Chondrocyte (in vitro differentiated cells): ENCODE results near the gene PYGB. TPM values are rescaled to one million over a fixed set of nuclear protein-coding genes. Genes with fewer than 3 reads are reported as not detected.

Source experiments
- DNase-seq: peaks from one replicate; pipeline ENCODE4 v3.0.0; 2021; ENCODE audit warnings: mixed read lengths, low spot score
- H3K27ac Mint-ChIP-seq: one replicate; pipeline ENCODE4 v1.8.0; 2021; ENCODE audit warnings: mild to moderate bottlenecking, moderate library complexity, mixed read lengths; ENCODE audit not compliant: unreplicated experiment
- H3K27me3 Mint-ChIP-seq: 2 replicates; pipeline ENCODE4 v1.8.0; 2021; ENCODE audit warnings: low read depth, mixed read lengths
- H3K36me3 Mint-ChIP-seq: 2 replicates; pipeline ENCODE4 v1.8.0; 2021; ENCODE audit warnings: low read depth, mixed read lengths
- H3K4me1 Mint-ChIP-seq: 2 replicates; pipeline ENCODE4 v1.8.0; 2021; ENCODE audit warnings: low read depth, mild to moderate bottlenecking, mixed read lengths
- H3K4me3 Mint-ChIP-seq: one replicate; pipeline ENCODE4 v1.8.0; 2021; ENCODE audit warnings: mild to moderate bottlenecking, moderate library complexity, mixed read lengths; ENCODE audit not compliant: unreplicated experiment
- H3K9me3 Mint-ChIP-seq: 2 replicates; pipeline ENCODE4 v1.8.0; 2021; ENCODE audit warnings: low read depth, mixed read lengths
- total RNA-seq: library from RNA; stranded (reverse); gene quantifications from 3 replicates; pipeline ENCODE4 v1.2.1, GENCODE V29; 2021
- TF ChIP-seq, protein P1 (sequence below): fragments of 200-600 bp; sonication (generic); IDR thresholded peaks from 2 replicates; pipeline ENCODE4 v1.5.0; 2021; ENCODE audit warnings: antibody characterized with exemption, mild to moderate bottlenecking, moderate library complexity

Gene PYGB
- total RNA-seq, 1 donor from 2014 or later: 171 TPM

DNA sequence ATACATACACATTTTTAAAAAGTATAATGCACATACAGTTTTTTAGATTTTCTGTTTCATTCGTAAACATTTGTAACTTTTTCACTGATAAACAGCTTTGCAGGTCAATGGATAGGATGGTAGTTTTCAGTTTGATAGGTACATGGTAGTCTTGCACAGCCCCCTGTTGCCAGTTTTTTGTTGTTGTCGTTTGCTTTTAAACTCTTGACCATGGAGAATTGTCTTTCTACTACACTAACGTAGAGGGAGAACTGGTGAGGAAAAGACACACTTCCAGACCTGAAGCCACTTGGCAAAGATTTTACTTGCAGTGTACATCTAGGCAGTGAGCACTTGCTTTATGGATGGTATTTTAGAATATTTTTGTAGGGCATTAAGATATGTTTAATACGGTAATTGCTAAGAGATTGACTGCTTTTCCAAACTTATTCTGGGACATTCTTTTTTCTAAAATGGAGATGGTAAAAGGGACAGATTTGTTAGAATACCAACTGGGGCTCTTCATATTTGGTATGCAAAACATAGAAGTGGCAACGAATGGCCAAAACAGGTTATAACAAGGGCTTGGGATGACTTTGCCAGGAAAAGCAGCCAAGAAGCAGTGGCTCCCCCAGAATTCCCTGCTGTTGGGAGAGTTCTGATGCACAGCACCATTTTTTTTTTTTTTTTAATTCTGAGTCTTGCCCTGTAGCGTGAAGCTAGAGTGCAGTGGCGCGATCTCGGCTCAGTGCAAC lies 1.5 kb downstream of the PYGB start:
- no peak for DNase-seq
- Mint-ChIP-seq H3K27ac (peak overlapping the region; percentile 83), H3K4me1 (peaks cover 69% of the 10 kb centered on the region), H3K4me3 (peak overlapping the region; percentile 84), H3K9me3 (no peaks in the 10 kb centered on the region), H3K27me3 (no peaks in the 10 kb centered on the region), H3K36me3 (peaks cover 1% of the 10 kb centered on the region)
- TF ChIP-seq, protein P1, sequence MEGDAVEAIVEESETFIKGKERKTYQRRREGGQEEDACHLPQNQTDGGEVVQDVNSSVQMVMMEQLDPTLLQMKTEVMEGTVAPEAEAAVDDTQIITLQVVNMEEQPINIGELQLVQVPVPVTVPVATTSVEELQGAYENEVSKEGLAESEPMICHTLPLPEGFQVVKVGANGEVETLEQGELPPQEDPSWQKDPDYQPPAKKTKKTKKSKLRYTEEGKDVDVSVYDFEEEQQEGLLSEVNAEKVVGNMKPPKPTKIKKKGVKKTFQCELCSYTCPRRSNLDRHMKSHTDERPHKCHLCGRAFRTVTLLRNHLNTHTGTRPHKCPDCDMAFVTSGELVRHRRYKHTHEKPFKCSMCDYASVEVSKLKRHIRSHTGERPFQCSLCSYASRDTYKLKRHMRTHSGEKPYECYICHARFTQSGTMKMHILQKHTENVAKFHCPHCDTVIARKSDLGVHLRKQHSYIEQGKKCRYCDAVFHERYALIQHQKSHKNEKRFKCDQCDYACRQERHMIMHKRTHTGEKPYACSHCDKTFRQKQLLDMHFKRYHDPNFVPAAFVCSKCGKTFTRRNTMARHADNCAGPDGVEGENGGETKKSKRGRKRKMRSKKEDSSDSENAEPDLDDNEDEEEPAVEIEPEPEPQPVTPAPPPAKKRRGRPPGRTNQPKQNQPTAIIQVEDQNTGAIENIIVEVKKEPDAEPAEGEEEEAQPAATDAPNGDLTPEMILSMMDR: peak; percentile 61

DNA sequence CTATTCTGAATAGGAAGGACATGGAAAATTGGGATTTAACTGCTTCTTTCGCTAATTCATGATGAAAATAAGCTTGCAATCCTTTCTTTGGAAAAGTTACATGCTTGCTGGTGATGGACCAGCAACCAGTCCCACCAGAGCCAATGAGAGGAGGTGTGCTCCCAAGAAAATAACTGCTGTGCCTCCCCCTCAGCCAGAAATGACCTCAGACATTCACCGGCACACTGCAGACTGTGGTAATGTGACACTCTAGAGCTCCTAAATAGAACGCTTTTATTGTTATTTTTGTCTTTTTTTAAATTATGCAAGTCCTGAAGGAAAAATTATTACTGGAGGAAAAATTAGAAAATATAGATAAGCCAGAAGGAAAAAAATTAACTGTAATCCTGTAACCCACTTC lies 2.6 kb downstream of the PYGB start:
- H3K4me3 Mint-ChIP-seq: peak overlapping the region; percentile 84
- H3K4me1 Mint-ChIP-seq: peaks cover 75% of the 10 kb centered on the region
- no peak for DNase-seq
- H3K9me3 Mint-ChIP-seq: no peaks in the 10 kb centered on the region
- H3K27me3 Mint-ChIP-seq: no peaks in the 10 kb centered on the region
- H3K36me3 Mint-ChIP-seq: peaks cover 1% of the 10 kb centered on the region
- H3K27ac Mint-ChIP-seq: peak overlapping the region; percentile 83
- TF ChIP-seq, protein P1: no peak

DNA sequence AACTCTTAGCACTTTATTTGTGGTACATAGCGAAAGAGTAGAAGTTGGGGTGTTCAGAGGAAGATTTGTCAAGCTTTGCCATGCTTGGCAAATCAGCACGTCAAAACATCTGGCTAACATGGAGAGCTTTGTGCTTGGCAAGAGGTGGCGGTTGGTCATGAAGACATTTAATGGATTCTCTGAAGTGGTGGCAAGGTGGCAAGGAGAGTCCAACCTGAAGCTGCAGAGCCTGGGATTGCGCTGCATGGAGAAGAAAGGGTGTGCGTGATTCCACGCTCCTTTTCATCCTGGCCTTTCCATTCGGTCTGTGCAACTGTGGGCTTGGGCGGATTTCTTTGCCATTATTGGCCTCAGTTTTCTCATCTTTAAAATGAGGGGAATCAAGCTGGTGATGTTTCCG lies 3.1 kb downstream of the PYGB start:
- Mint-ChIP-seq H3K4me1 (peaks cover 78% of the 10 kb centered on the region), H3K27me3 (no peaks in the 10 kb centered on the region), H3K36me3 (peaks cover 1% of the 10 kb centered on the region), H3K9me3 (no peaks in the 10 kb centered on the region), H3K27ac (peak overlapping the region; percentile 14), H3K4me3 (peak overlapping the region; percentile 84)
- DNase-seq: no peak
- TF ChIP-seq, protein P1: no peak

DNA sequence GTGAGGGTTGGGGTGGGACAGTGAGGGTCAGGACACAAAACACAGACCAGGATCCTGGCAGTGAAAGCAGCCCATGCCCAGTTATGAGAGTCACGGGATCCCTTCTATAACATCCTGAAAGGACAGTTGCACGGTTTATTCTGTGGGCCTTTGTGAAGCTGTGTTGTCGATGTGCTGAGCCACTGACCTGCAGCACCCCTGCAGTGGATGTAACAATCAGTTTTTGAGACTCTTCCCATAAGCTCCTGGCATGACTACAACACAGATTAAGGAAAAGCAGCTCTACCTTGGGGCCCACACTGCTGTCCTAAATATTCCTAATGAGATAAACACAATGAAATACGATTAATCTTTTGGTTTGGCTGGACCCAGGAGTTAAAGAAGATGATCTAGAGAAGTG lies 3.7 kb downstream of the PYGB start:
- no peak for DNase-seq
- Mint-ChIP-seq H3K4me3 (peak overlapping the region; percentile 84), H3K27ac (no peak overlapping the region), H3K36me3 (peaks cover 1% of the 10 kb centered on the region), H3K4me1 (peaks cover 78% of the 10 kb centered on the region), H3K9me3 (no peaks in the 10 kb centered on the region), H3K27me3 (no peaks in the 10 kb centered on the region)
- TF ChIP-seq, protein P1: no peak

DNA sequence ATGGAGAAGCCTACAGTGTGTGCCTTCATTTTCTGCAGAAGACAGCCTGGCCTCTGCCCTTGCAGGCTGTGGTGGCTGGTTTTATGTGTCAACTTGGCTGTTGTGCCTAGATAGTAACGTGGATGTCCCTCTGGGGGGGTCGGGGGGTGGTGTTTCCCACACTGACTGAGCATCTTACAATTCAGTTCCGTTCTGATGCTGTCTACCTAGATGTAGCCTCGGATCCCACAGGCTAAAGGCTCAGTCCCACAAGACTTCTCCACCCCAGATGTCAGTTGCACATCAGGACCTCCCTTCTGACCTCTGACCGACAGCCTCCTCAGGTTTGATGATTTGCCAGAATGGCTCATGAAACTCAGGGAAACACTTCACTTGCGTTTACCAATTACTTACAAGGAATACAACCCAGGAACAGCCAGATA lies 4.4 kb downstream of the PYGB start:
- Mint-ChIP-seq H3K4me1 (peaks cover 74% of the 10 kb centered on the region), H3K27me3 (no peaks in the 10 kb centered on the region), H3K9me3 (no peaks in the 10 kb centered on the region), H3K36me3 (peaks cover 1% of the 10 kb centered on the region), H3K4me3 (no peak overlapping the region), H3K27ac (peak overlapping the region; percentile 47)
- TF ChIP-seq, protein P1: no peak
- no peak for DNase-seq
